GM18870 (cell line): ENCODE measurements around the gene PKP1.

Experiments used
- ATAC-seq: cut with Tn5 transposase; IDR thresholded peaks from one replicate; pipeline ENCODE4 v1.9.1; 2021; ENCODE audit warnings: moderate library complexity; ENCODE audit not compliant: unreplicated experiment

The PKP1 gene

GRCh38 chr1:201277441-201277840 is 5.9 kb upstream of the PKP1 start:
- ATAC-seq, result no peak

- no peak for ATAC-seq
Measured at GRCh38 chr1:201279313-201279712, 4.0 kb upstream of the PKP1 start.

- ATAC-seq, result no peak
Measured at GRCh38 chr1:201280884-201281283, 2.4 kb upstream of the PKP1 start.

- ATAC-seq, result no peak
Measured at GRCh38 chr1:201281573-201281972, 1.7 kb upstream of the PKP1 start.

GRCh38 chr1:201282216-201282615 is 1.1 kb upstream of the PKP1 start:
- ATAC-seq, result no peak

- no peak for ATAC-seq
Measured at GRCh38 chr1:201283836-201284553, 689 bp downstream of the PKP1 start.

GRCh38 chr1:201284636-201285035 is 1.3 kb downstream of the PKP1 start:
- ATAC-seq, result no peak

- ATAC-seq, result no peak
Measured at GRCh38 chr1:201285846-201286245, 2.5 kb downstream of the PKP1 start.

- no peak for ATAC-seq
Measured at GRCh38 chr1:201286445-201286844, 3.1 kb downstream of the PKP1 start.

GRCh38 chr1:201288007-201288406 is 4.7 kb downstream of the PKP1 start:
- ATAC-seq, result no peak

- no peak for ATAC-seq
Measured at GRCh38 chr1:201288765-201289164, 5.5 kb downstream of the PKP1 start.

- ATAC-seq, result no peak
Measured at GRCh38 chr1:201290551-201290950, 7.2 kb downstream of the PKP1 start.

- no peak for ATAC-seq
Measured at GRCh38 chr1:201291916-201292315, 8.6 kb downstream of the PKP1 start.

- ATAC-seq, result no peak
Measured at GRCh38 chr1:201294876-201295275, 11.6 kb downstream of the PKP1 start.

GRCh38 chr1:201295346-201295745 is 12.0 kb downstream of the PKP1 start:
- no peak for ATAC-seq

- no peak for ATAC-seq
Measured at GRCh38 chr1:201295861-201296260, 12.6 kb downstream of the PKP1 start.

GRCh38 chr1:201296352-201296751 is 13.0 kb downstream of the PKP1 start:
- ATAC-seq, result no peak

- no peak for ATAC-seq
Measured at GRCh38 chr1:201298396-201299381, 15.4 kb downstream of the PKP1 start.

GRCh38 chr1:201299968-201300367 is 16.7 kb downstream of the PKP1 start:
- no peak for ATAC-seq

- ATAC-seq, result no peak
Measured at GRCh38 chr1:201300641-201301040, 17.3 kb downstream of the PKP1 start.

GRCh38 chr1:201302163-201303152 is 19.2 kb downstream of the PKP1 start:
- no peak for ATAC-seq
